ENCODE data around the gene ZNF787.
"Not testable (repeated sequence)": the region's sequence is repeated elsewhere in the genome, so short reads cannot be mapped to it uniquely, and the experiment has no call there.

The ZNF787 gene

GRCh38 chr19:56108447-56109195, 12.5 kb downstream of the ZNF787 start:
- Histone ChIP-seq H3K27ac (ENCODE audit: low read length) (no peak overlapping the region), H3K4me3 (ENCODE audit: low read length) (no peak overlapping the region), H3K36me3 (ENCODE audit: control insufficient read depth, low read depth, low read length) (no peaks in the 10 kb centered on the region), H3K9ac (ENCODE audit: low read length) (no peak overlapping the region), H3K27me3 (ENCODE audit: control insufficient read depth, insufficient read depth, low read length) (no peaks in the 10 kb centered on the region), H3K9me3 (ENCODE audit: control insufficient read depth, low read depth, low read length) (no peaks in the 10 kb centered on the region), H3K4me1 (ENCODE audit: control insufficient read depth, low read depth, low read length) (peaks cover 35% of the 10 kb centered on the region)

GRCh38 chr19:56107626-56108351, 13.3 kb downstream of the ZNF787 start:
- Histone ChIP-seq H3K9ac (ENCODE audit: low read length) (no peak overlapping the region), H3K9me3 (ENCODE audit: control insufficient read depth, low read depth, low read length) (no peaks in the 10 kb centered on the region), H3K27ac (ENCODE audit: low read length) (no peak overlapping the region), H3K36me3 (ENCODE audit: control insufficient read depth, low read depth, low read length) (no peaks in the 10 kb centered on the region), H3K4me3 (ENCODE audit: low read length) (no peak overlapping the region), H3K4me1 (ENCODE audit: control insufficient read depth, low read depth, low read length) (peaks cover 27% of the 10 kb centered on the region), H3K27me3 (ENCODE audit: control insufficient read depth, insufficient read depth, low read length) (no peaks in the 10 kb centered on the region)

GRCh38 chr19:56106993-56107392, 14.1 kb downstream of the ZNF787 start:
- Histone ChIP-seq H3K27ac (ENCODE audit: low read length) (no peak overlapping the region), H3K4me1 (ENCODE audit: control insufficient read depth, low read depth, low read length) (peaks cover 23% of the 10 kb centered on the region), H3K27me3 (ENCODE audit: control insufficient read depth, insufficient read depth, low read length) (no peaks in the 10 kb centered on the region), H3K9me3 (ENCODE audit: control insufficient read depth, low read depth, low read length) (no peaks in the 10 kb centered on the region), H3K36me3 (ENCODE audit: control insufficient read depth, low read depth, low read length) (peaks cover 5% of the 10 kb centered on the region), H3K4me3 (ENCODE audit: low read length) (no peak overlapping the region), H3K9ac (ENCODE audit: low read length) (no peak overlapping the region)

GRCh38 chr19:56106397-56106849, 14.7 kb downstream of the ZNF787 start:
- peaks cover 17% of the 10 kb centered on the region for H3K4me1 ChIP-seq (ENCODE audit: control insufficient read depth, low read depth, low read length)
- no peak overlapping the region for H3K27ac ChIP-seq (ENCODE audit: low read length)
- no peaks in the 10 kb centered on the region for H3K27me3 ChIP-seq (ENCODE audit: control insufficient read depth, insufficient read depth, low read length)
- no peak overlapping the region for H3K9ac ChIP-seq (ENCODE audit: low read length)
- H3K4me3 ChIP-seq (ENCODE audit: low read length), result no peak overlapping the region
- H3K9me3 ChIP-seq (ENCODE audit: control insufficient read depth, low read depth, low read length), result no peaks in the 10 kb centered on the region
- peaks cover 10% of the 10 kb centered on the region for H3K36me3 ChIP-seq (ENCODE audit: control insufficient read depth, low read depth, low read length)

- not testable (repeated sequence) for H3K27me3 ChIP-seq (ENCODE audit: control insufficient read depth, insufficient read depth, low read length); H3K27ac ChIP-seq (ENCODE audit: low read length); H3K9me3 ChIP-seq (ENCODE audit: control insufficient read depth, low read depth, low read length); H3K4me3 ChIP-seq (ENCODE audit: low read length)
- Histone ChIP-seq H3K36me3 (ENCODE audit: control insufficient read depth, low read depth, low read length) (peaks cover 15% of the 10 kb centered on the region), H3K4me1 (ENCODE audit: control insufficient read depth, low read depth, low read length) (peaks cover 12% of the 10 kb centered on the region), H3K9ac (ENCODE audit: low read length) (peak overlapping the region; percentile 28)
Observed at GRCh38 chr19:56105831-56106396, 15.2 kb downstream of the ZNF787 start.

- H3K9me3 ChIP-seq (ENCODE audit: control insufficient read depth, low read depth, low read length), result no peaks in the 10 kb centered on the region
- peaks cover 19% of the 10 kb centered on the region for H3K36me3 ChIP-seq (ENCODE audit: control insufficient read depth, low read depth, low read length)
- H3K27ac ChIP-seq (ENCODE audit: low read length), result no peak overlapping the region
- no peaks in the 10 kb centered on the region for H3K27me3 ChIP-seq (ENCODE audit: control insufficient read depth, insufficient read depth, low read length)
- H3K9ac ChIP-seq (ENCODE audit: low read length), result peak overlapping the region; percentile 28
- H3K4me1 ChIP-seq (ENCODE audit: control insufficient read depth, low read depth, low read length), result peaks cover 9% of the 10 kb centered on the region
- H3K4me3 ChIP-seq (ENCODE audit: low read length), result no peak overlapping the region
Observed at GRCh38 chr19:56105090-56105701, 15.9 kb downstream of the ZNF787 start.

- Histone ChIP-seq H3K27me3 (ENCODE audit: control insufficient read depth, insufficient read depth, low read length) (no peaks in the 10 kb centered on the region), H3K4me1 (ENCODE audit: control insufficient read depth, low read depth, low read length) (peaks cover 9% of the 10 kb centered on the region), H3K4me3 (ENCODE audit: low read length) (no peak overlapping the region), H3K27ac (ENCODE audit: low read length) (no peak overlapping the region), H3K36me3 (ENCODE audit: control insufficient read depth, low read depth, low read length) (peaks cover 24% of the 10 kb centered on the region), H3K9ac (ENCODE audit: low read length) (no peak overlapping the region), H3K9me3 (ENCODE audit: control insufficient read depth, low read depth, low read length) (no peaks in the 10 kb centered on the region)
Observed at GRCh38 chr19:56104423-56104822, 16.7 kb downstream of the ZNF787 start.

GRCh38 chr19:56103027-56103614, 18.0 kb downstream of the ZNF787 start:
- H3K9ac ChIP-seq (ENCODE audit: low read length), result no peak overlapping the region

GRCh38 chr19:56101746-56102535, 19.2 kb downstream of the ZNF787 start:
- H3K4me1 ChIP-seq (ENCODE audit: control insufficient read depth, low read depth, low read length), result peaks cover 6% of the 10 kb centered on the region
- H3K36me3 ChIP-seq (ENCODE audit: control insufficient read depth, low read depth, low read length), result peaks cover 28% of the 10 kb centered on the region
- H3K27ac ChIP-seq (ENCODE audit: low read length), result no peak overlapping the region
- no peak overlapping the region for H3K4me3 ChIP-seq (ENCODE audit: low read length)
- no peaks in the 10 kb centered on the region for H3K27me3 ChIP-seq (ENCODE audit: control insufficient read depth, insufficient read depth, low read length)
- no peak overlapping the region for H3K9ac ChIP-seq (ENCODE audit: low read length)
- H3K9me3 ChIP-seq (ENCODE audit: control insufficient read depth, low read depth, low read length), result no peaks in the 10 kb centered on the region

More at GRCh38 chr19:56103027-56103614, 18.0 kb downstream of the ZNF787 start:
- H3K27me3 ChIP-seq (ENCODE audit: control insufficient read depth, insufficient read depth, low read length), result no peaks in the 10 kb centered on the region
- H3K4me3 ChIP-seq (ENCODE audit: low read length), result no peak overlapping the region
- H3K36me3 ChIP-seq (ENCODE audit: control insufficient read depth, low read depth, low read length), result peaks cover 28% of the 10 kb centered on the region
- no peaks in the 10 kb centered on the region for H3K9me3 ChIP-seq (ENCODE audit: control insufficient read depth, low read depth, low read length)
- H3K27ac ChIP-seq (ENCODE audit: low read length), result no peak overlapping the region
- peaks cover 6% of the 10 kb centered on the region for H3K4me1 ChIP-seq (ENCODE audit: control insufficient read depth, low read depth, low read length)

GRCh38 chr19:56101095-56101494, 20.0 kb downstream of the ZNF787 start:
- Histone ChIP-seq H3K9ac (ENCODE audit: low read length) (no peak overlapping the region), H3K27ac (ENCODE audit: low read length) (no peak overlapping the region), H3K9me3 (ENCODE audit: control insufficient read depth, low read depth, low read length) (no peaks in the 10 kb centered on the region), H3K27me3 (ENCODE audit: control insufficient read depth, insufficient read depth, low read length) (no peaks in the 10 kb centered on the region), H3K36me3 (ENCODE audit: control insufficient read depth, low read depth, low read length) (peaks cover 28% of the 10 kb centered on the region), H3K4me3 (ENCODE audit: low read length) (no peak overlapping the region), H3K4me1 (ENCODE audit: control insufficient read depth, low read depth, low read length) (peaks cover 6% of the 10 kb centered on the region)

Measured in iPS-18a (cell line).